Prostate gland (tissue), 2 donors: ENCODE results near the gene COMMD8.

Experiments used
- CTCF ChIP-seq, 4 experiments: fragments of 200-600 bp in 2 of 4; fragments of 450-650 bp in 2 of 4; sonication (generic) in 2 of 4; IDR thresholded peaks; 1 replicate in 3 of 4; 2 replicates in 1 of 4; pipeline ENCODE4 v1.5.1; 2016 to 2019; ENCODE audit warnings: antibody characterized with exemption in 4 of 4, mild to moderate bottlenecking in 2 of 4, moderate library complexity in 2 of 4
- POLR2A ChIP-seq: fragments of 450-650 bp; IDR thresholded peaks from one replicate; pipeline ENCODE4 v1.6.1; 2016; ENCODE audit warnings: antibody characterized with exemption, mild to moderate bottlenecking
- POLR2AphosphoS5 ChIP-seq: sonication (generic); formaldehyde crosslinking; IDR thresholded peaks from one replicate; pipeline ENCODE4 v1.6.1; 2017; ENCODE audit warnings: antibody characterized with exemption

GRCh38 chr4:47473141-47473750 is 9.7 kb upstream of the COMMD8 start:
- TF ChIP-seq CTCF (IDR thresholded peaks at IDR 0.05) (no peak), POLR2AphosphoS5 (no peak), POLR2A (no peak)
